CD4-positive, alpha-beta T cell treated with Interleukin-12 subunit alpha and Interleukin-12 subunit beta, for 1 hour (primary cell): ENCODE data around the gene FBXL19.
A peak's percentile ranks its signal among the peaks of the same experiment; 100 is the strongest.
"Not testable (repeated sequence)": the region's sequence is repeated elsewhere in the genome, so short reads cannot be mapped to it uniquely, and the experiment has no call there.

Source experiments
- DNase-seq: peaks from one replicate; pipeline ENCODE4 v3.0.0-alpha.2; 2020

Gene FBXL19

GRCh38 chr16:30923554-30924075 lies at the start of gene FBXL19:
Gene FBXL19, plus strand, starts transcription at chr16:30923572. Its CDS starts 2,183 bp downstream, at chr16:30925755.
- no peak for DNase-seq

- peak; percentile 5 for DNase-seq
Measured at GRCh38 chr16:30874244-30874820, 49.0 kb upstream of the FBXL19 start.

GRCh38 chr16:30874821-30875717 lies 48.3 kb upstream of the FBXL19 start:
- peak; percentile 92 for DNase-seq

- peak; percentile 59 for DNase-seq
Measured at GRCh38 chr16:30875871-30876801, 47.2 kb upstream of the FBXL19 start.

- no peak for DNase-seq
Measured at GRCh38 chr16:30876867-30877266, 46.5 kb upstream of the FBXL19 start.

- no peak for DNase-seq
Measured at GRCh38 chr16:30882429-30883310, 40.7 kb upstream of the FBXL19 start.

GRCh38 chr16:30884760-30885159 lies 38.6 kb upstream of the FBXL19 start:
- DNase-seq = no peak

GRCh38 chr16:30885196-30885595 lies 38.2 kb upstream of the FBXL19 start:
- DNase-seq = no peak

- DNase-seq = no peak
Measured at GRCh38 chr16:30886145-30886544, 37.2 kb upstream of the FBXL19 start.

GRCh38 chr16:30887927-30888326 lies 35.4 kb upstream of the FBXL19 start:
- DNase-seq = no peak

- DNase-seq = no peak
Measured at GRCh38 chr16:30888856-30889499, 34.4 kb upstream of the FBXL19 start.

- DNase-seq = no peak
Measured at GRCh38 chr16:30889721-30890120, 33.7 kb upstream of the FBXL19 start.

- DNase-seq = not testable (repeated sequence)
Measured at GRCh38 chr16:30891043-30891823, 32.1 kb upstream of the FBXL19 start.

GRCh38 chr16:30892670-30893416 lies 30.5 kb upstream of the FBXL19 start:
- DNase-seq = no peak

- DNase-seq = no peak
Measured at GRCh38 chr16:30893417-30893743, 30.0 kb upstream of the FBXL19 start.

GRCh38 chr16:30893744-30894539 lies 29.4 kb upstream of the FBXL19 start, which contains the start of gene BCL7C:
Gene BCL7C, minus strand, starts transcription at chr16:30894077. Its CDS starts 133 bp downstream, at chr16:30893944.
- DNase-seq = peak; percentile 87

- DNase-seq = no peak
Measured at GRCh38 chr16:30894540-30895368, 28.6 kb upstream of the FBXL19 start.
